ENCODE results near the gene HOXA4. TPM values are rescaled to one million over a fixed set of nuclear protein-coding genes. Genes with fewer than 3 reads are reported as not detected.
A peak's percentile ranks its signal among the peaks of the same experiment; 100 is the strongest.

The HOXA4 gene
- total RNA-seq, 1 donor from 2014 or later = 0.30 TPM

- no peak overlapping the region for H3K4me3 Mint-ChIP-seq (ENCODE audit: unreplicated experiment)
- peaks cover 14% of the 10 kb centered on the region for H3K4me1 Mint-ChIP-seq (ENCODE audit: low read depth)
- TF ChIP-seq CTCF (IDR thresholded peaks at IDR 0.05) = no peak
- H3K27ac Mint-ChIP-seq (ENCODE audit: unreplicated experiment) = no peak overlapping the region
- no peaks in the 10 kb centered on the region for H3K9me3 Mint-ChIP-seq (ENCODE audit: low read depth)
- peaks cover 5% of the 10 kb centered on the region for H3K36me3 Mint-ChIP-seq (ENCODE audit: low read depth)
- peak; percentile 68 for DNase-seq (ENCODE audit: low spot score)
- peaks cover 72% of the 10 kb centered on the region for H3K27me3 Mint-ChIP-seq (ENCODE audit: low read depth)
Observed at GRCh38 chr7:27168265-27168947, 37.8 kb upstream of the HOXA4 start.

GRCh38 chr7:27167916-27168264, 37.3 kb upstream of the HOXA4 start:
- H3K27me3 Mint-ChIP-seq (ENCODE audit: low read depth) = peaks cover 76% of the 10 kb centered on the region
- DNase-seq (ENCODE audit: low spot score) = peak; percentile 4
- H3K4me3 Mint-ChIP-seq (ENCODE audit: unreplicated experiment) = no peak overlapping the region
- no peak overlapping the region for H3K27ac Mint-ChIP-seq (ENCODE audit: unreplicated experiment)
- peaks cover 14% of the 10 kb centered on the region for H3K4me1 Mint-ChIP-seq (ENCODE audit: low read depth)
- no peaks in the 10 kb centered on the region for H3K9me3 Mint-ChIP-seq (ENCODE audit: low read depth)
- TF ChIP-seq CTCF (IDR thresholded peaks at IDR 0.05) = no peak
- H3K36me3 Mint-ChIP-seq (ENCODE audit: low read depth) = peaks cover 5% of the 10 kb centered on the region

- H3K27me3 Mint-ChIP-seq (ENCODE audit: low read depth) = peaks cover 76% of the 10 kb centered on the region
- TF ChIP-seq CTCF (IDR thresholded peaks at IDR 0.05) = no peak
- no peak overlapping the region for H3K4me3 Mint-ChIP-seq (ENCODE audit: unreplicated experiment)
- peaks cover 4% of the 10 kb centered on the region for H3K36me3 Mint-ChIP-seq (ENCODE audit: low read depth)
- H3K27ac Mint-ChIP-seq (ENCODE audit: unreplicated experiment) = no peak overlapping the region
- no peaks in the 10 kb centered on the region for H3K9me3 Mint-ChIP-seq (ENCODE audit: low read depth)
- H3K4me1 Mint-ChIP-seq (ENCODE audit: low read depth) = peaks cover 9% of the 10 kb centered on the region
- DNase-seq (ENCODE audit: low spot score) = peak; percentile 66
Observed at GRCh38 chr7:27166531-27167505, 36.3 kb upstream of the HOXA4 start.

- no peak for DNase-seq (ENCODE audit: low spot score)
- TF ChIP-seq CTCF (IDR thresholded peaks at IDR 0.05) = no peak
- Mint-ChIP-seq H3K27me3 (ENCODE audit: low read depth) (peaks cover 73% of the 10 kb centered on the region), H3K4me1 (ENCODE audit: low read depth) (peaks cover 10% of the 10 kb centered on the region), H3K27ac (ENCODE audit: unreplicated experiment) (no peak overlapping the region), H3K4me3 (ENCODE audit: unreplicated experiment) (no peak overlapping the region), H3K36me3 (ENCODE audit: low read depth) (peaks cover 4% of the 10 kb centered on the region), H3K9me3 (ENCODE audit: low read depth) (no peaks in the 10 kb centered on the region)
Observed at GRCh38 chr7:27165996-27166530, 35.5 kb upstream of the HOXA4 start.

All from chondrocyte (in vitro differentiated cells).